Ovary (tissue), 9 donors: ENCODE results near the gene SCIN. TPM values are rescaled to one million over a fixed set of nuclear protein-coding genes. Genes with fewer than 3 reads are reported as not detected.
"Not testable (repeated sequence)": the region's sequence is repeated elsewhere in the genome, so short reads cannot be mapped to it uniquely, and the experiment has no call there.

Source experiments
- DNase-seq, 5 donors: peaks; one replicate each; pipeline ENCODE4 v3.0.0-alpha.2; 2019 to 2020
- H3K27ac ChIP-seq, 2 donors: fragments of 200-600 bp; one replicate each; pipeline versions ENCODE4 v1.5.1 to v1.8.0; 2019 to 2022
- H3K27me3 ChIP-seq: fragments of 200-600 bp; one replicate; pipeline ENCODE4 v1.8.0; 2022
- H3K36me3 ChIP-seq: fragments of 200-600 bp; sonication (generic); one replicate; pipeline ENCODE4 v1.5.1; 2019
- H3K4me1 ChIP-seq: one replicate; pipeline ENCODE4 v1.8.1; 2013; ENCODE audit warnings: mild to moderate bottlenecking, moderate library complexity; ENCODE audit not compliant: insufficient read depth
- H3K4me3 ChIP-seq: fragments of 200-600 bp; sonication (generic); one replicate; pipeline ENCODE4 v1.5.1; 2017
- H3K9me3 ChIP-seq, 2 donors: fragments of 200-600 bp in 1 of 2; sonication (generic) in 1 of 2; one replicate each; pipeline versions ENCODE4 v1.5.1 to v1.8.1; 2013 to 2019; ENCODE audit warnings: mild to moderate bottlenecking in 1 of 2, moderate library complexity in 1 of 2
- EP300 ChIP-seq: sonication (generic); formaldehyde crosslinking; IDR thresholded peaks from one replicate; pipeline ENCODE4 v1.6.1; 2017; ENCODE audit warnings: antibody characterized with exemption
- POLR2A ChIP-seq: fragments of 450-650 bp; IDR thresholded peaks from one replicate; pipeline ENCODE4 v1.6.1; 2017; ENCODE audit warnings: antibody characterized with exemption, mild to moderate bottlenecking, moderate library complexity
- WGBS, 3 donors: extraction: QIAGEN DNeasy Blood & Tissue Kit in 1 of 3; methylation state at CpG; one replicate each; pipeline versions ENCODE4 v1.1.5 to v1.1.7; 2013 to 2017; 5-methylcytosine and 5-hydroxymethylcytosine counted together
- intact Hi-C, 4 donors: fragments of 100-400 bp; cut with DNase I; formaldehyde crosslinking; loops; one replicate each; pipeline versions ENCODE4 v1.11.0 to v1.15.1; 2022 to 2023
- polyA plus RNA-seq, 2 donors: library from polyadenylated mRNA; stranded (reverse); fragments of 200-250 nt in 1 of 2; fragments of 350-450 nt in 1 of 2; fragmentation: Illumina TruSeq in 1 of 2; extraction: RNeasy Lipid Tissue Mini Kit (QIAGEN cat#74804) in 1 of 2; gene quantifications; one replicate each; pipeline ENCODE4 v1.2.3, GENCODE V29; 2013 to 2014
- total RNA-seq, 7 donors: library from RNA; depleted of rRNA in 2 of 7; stranded (reverse); fragments of >200 nt in 2 of 7; fragmentation: NEBNext Ultra II Directional in 3 of 7; extraction: Animal tissue kit (Norgen Biotek cat#: 25700) in 3 of 7; gene quantifications; one replicate each; pipeline versions ENCODE4 v1.1.0 to v1.2.4, GENCODE V29; 2016 to 2023
- TF ChIP-seq, protein P1 (sequence below), 3 donors: fragments of 450-650 bp in 2 of 3; fragments of 200-600 bp in 1 of 3; IDR thresholded peaks; one replicate each; pipeline versions ENCODE4 v1.5.1 to v1.8.0; 2016 to 2022; ENCODE audit warnings: antibody characterized with exemption in 3 of 3, mild to moderate bottlenecking in 1 of 3
- donor health status: DM: no; HTN: no; CAD: no; lungs with moderate emphysema.
- donor health status: DM: no; HTN: no; CAD: no.
- donor health status: Bipolar disorder and iron deficiency.
- donor health status: DM: yes; HTN: yes; CAD: no.
- donor health status: DM: no; HTN: no; CAD: no.
- donor health status: DM: yes; HTN: yes; CAD: no.

The SCIN gene
- total and polyA plus RNA-seq, 9 donors: 1.3 to 5.1 (median 2.2) TPM

DNA sequence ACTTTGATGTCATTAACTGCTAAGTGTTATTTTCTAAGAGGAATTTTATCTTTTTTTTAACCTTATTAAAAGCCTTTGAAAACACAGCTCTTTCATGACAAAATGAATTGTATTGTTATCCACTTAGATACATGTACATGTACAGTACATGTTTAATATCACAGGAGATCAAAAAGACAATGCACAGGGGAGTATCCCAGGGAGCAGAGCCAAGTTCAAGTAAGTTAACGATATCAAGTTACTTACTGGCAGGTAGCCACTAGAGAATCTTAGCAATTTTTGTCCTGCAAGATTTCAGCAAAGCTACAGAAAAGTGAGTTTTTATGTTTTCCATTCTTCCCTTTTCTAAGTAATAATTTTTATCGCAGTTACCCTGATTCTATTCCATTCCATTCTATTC lies 83.0 kb downstream of the SCIN start:
- no peak overlapping the region for H3K27ac ChIP-seq
- WGBS, 3 donors: 38 to 67% (median 38%) methylated on average over 2 of the region's 2 CpGs
- no peaks in the 10 kb centered on the region for H3K4me1 ChIP-seq
- TF ChIP-seq POLR2A (no peak), EP300 (no peak)
- TF ChIP-seq, protein P1, sequence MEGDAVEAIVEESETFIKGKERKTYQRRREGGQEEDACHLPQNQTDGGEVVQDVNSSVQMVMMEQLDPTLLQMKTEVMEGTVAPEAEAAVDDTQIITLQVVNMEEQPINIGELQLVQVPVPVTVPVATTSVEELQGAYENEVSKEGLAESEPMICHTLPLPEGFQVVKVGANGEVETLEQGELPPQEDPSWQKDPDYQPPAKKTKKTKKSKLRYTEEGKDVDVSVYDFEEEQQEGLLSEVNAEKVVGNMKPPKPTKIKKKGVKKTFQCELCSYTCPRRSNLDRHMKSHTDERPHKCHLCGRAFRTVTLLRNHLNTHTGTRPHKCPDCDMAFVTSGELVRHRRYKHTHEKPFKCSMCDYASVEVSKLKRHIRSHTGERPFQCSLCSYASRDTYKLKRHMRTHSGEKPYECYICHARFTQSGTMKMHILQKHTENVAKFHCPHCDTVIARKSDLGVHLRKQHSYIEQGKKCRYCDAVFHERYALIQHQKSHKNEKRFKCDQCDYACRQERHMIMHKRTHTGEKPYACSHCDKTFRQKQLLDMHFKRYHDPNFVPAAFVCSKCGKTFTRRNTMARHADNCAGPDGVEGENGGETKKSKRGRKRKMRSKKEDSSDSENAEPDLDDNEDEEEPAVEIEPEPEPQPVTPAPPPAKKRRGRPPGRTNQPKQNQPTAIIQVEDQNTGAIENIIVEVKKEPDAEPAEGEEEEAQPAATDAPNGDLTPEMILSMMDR (IDR thresholded peaks at IDR 0.05): no peak
- no peaks in the 10 kb centered on the region for H3K27me3 ChIP-seq
- H3K4me3 ChIP-seq: no peak overlapping the region
- no peaks in the 10 kb centered on the region for H3K9me3 ChIP-seq
- DNase-seq: no peak
- H3K36me3 ChIP-seq: no peaks in the 10 kb centered on the region
- intact Hi-C loops: no loop called here

DNA sequence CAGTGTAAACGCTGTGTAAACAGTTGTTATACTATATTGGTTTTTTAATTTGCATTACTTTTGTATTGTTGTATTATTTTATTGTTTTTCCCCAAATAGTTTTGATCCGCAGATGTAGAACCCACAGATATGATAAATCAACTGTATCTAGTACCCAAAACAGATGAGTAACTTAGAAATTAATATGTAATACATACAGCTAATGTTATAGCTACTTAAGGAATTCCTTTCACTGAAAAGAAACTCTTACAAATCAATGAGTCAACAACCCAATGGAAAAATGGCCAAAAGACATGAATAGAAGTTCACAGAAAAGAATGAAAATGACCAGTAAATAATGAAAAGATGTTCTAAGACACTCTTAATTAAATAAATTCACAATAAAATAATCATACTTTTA lies 84.6 kb downstream of the SCIN start:
- Histone ChIP-seq H3K27me3 (no peaks in the 10 kb centered on the region), H3K4me3 (no peak overlapping the region), H3K9me3 (no peaks in the 10 kb centered on the region), H3K36me3 (no peaks in the 10 kb centered on the region), H3K4me1 (no peaks in the 10 kb centered on the region), H3K27ac (no peak overlapping the region)
- no peak for DNase-seq
- intact Hi-C loops: no loop called here
- TF ChIP-seq POLR2A (no peak), EP300 (no peak)
- TF ChIP-seq, protein P1 (IDR thresholded peaks at IDR 0.05): no peak
- WGBS, 3 donors: 94 to 97% (median 96%) methylated on average over 2 of the region's 2 CpGs

DNA sequence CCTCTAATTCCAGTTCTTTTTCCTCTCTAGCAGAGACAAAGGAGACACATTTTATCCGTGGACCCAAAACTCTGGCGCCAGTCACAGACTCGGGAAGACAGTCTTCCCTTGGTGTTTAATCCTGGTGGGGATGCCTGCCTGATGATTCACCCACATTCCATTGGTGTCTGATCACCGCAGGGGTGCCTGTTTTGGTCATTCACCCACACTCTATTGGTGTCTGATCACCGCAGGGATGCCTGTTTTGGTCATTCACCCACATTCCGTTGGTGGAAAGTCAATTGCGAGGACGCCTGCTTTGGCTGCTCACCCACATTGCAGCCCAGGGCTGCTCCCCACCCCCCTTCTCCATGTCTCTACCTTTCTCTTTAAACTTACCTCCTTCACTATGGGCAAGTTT lies 89.9 kb downstream of the SCIN start:
- H3K4me3 ChIP-seq, H3K27me3 ChIP-seq, H3K27ac ChIP-seq, H3K9me3 ChIP-seq, H3K36me3 ChIP-seq, DNase-seq, H3K4me1 ChIP-seq, intact Hi-C loops: not testable (repeated sequence)
- WGBS, 3 donors: 85 to 92% (median 88%) methylated on average over 8 of the region's 8 CpGs

DNA sequence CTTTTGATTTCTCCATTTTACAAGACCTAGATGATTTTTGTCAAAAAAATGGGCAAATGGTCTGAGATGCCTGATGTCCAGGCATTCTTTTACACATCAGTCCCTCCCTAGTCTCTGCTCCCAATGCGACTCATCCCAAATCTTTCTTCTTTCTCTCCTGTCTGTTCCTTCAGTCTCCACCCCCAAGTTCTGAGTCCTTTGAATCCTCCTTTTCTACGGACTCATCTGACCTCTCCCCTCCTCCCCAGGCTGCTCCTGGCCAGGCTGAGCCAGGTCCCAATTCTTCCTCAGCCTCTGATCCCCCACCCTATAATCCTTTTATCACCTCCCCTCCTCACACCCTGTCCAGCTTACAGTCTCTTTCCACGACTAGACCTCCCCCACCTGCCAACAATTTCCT lies 90.5 kb downstream of the SCIN start:
- DNase-seq, H3K4me1 ChIP-seq, H3K9me3 ChIP-seq, H3K27me3 ChIP-seq, H3K4me3 ChIP-seq, intact Hi-C loops, H3K27ac ChIP-seq, H3K36me3 ChIP-seq: not testable (repeated sequence)
- WGBS, 3 donors: 67 to 72% (median 71%) methylated on average over 3 of the region's 3 CpGs

DNA sequence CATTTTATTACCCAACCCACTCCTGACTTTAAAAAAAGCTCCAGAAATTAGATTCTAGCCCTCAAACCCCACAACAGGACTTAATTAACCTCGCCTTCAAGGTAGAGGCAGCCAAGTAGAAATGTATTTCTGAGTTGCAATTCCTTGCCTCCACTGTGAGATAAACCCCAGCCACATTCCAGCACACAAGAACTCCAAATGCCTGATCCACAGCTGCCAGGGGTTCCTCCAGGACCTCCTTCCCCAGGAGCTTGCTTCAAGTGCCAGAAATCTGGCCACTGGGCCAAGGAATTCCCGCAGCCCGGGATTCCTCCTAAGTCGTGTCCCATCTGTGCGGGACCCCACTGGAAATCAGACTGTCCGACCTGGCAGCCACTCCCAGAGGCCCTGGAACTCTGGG lies 91.1 kb downstream of the SCIN start:
- no peaks in the 10 kb centered on the region for H3K36me3 ChIP-seq
- 85 to 88% (median 87%) methylated on average over 6 of the region's 6 CpGs for WGBS, 3 donors

More for the DNA sequence above, 91.1 kb downstream of the SCIN start:
- TF ChIP-seq POLR2A (no peak), EP300 (no peak)
- TF ChIP-seq, protein P1 (IDR thresholded peaks at IDR 0.05): no peak
- no peaks in the 10 kb centered on the region for H3K4me1 ChIP-seq
- no peak overlapping the region for H3K4me3 ChIP-seq
- H3K27me3 ChIP-seq: no peaks in the 10 kb centered on the region
- intact Hi-C loops: no loop called here
- no peak for DNase-seq
- no peak overlapping the region for H3K27ac ChIP-seq
- H3K9me3 ChIP-seq: no peaks in the 10 kb centered on the region
